HepG2 (cell line): ENCODE measurements around the gene GATD1. TPM values are rescaled to one million over a fixed set of nuclear protein-coding genes. Genes with fewer than 3 reads are reported as not detected.

ENCODE experiments used
- ATAC-seq: fragments of 200-7000 bp; cut with Tn5 transposase; 3 replicates; pipeline ENCODE4 v1.9.1; 2020; ENCODE audit warnings: mild to moderate bottlenecking, moderate library complexity
- BruUV-seq: library from RNA; stranded (reverse); fragments of 400-500 nt; replicated peaks from 2 replicates; lab custom pipeline; 2021; lab: Mats Ljungman, UMichigan
- CTCF ChIA-PET: fragments of 300-600 bp; formaldehyde crosslinking; extraction: SDS; loops from one replicate; lab custom pipeline; 2021; ENCODE audit warnings: low total read pairs, inconsistent platforms, low intra/inter-chr PET ratio; lab: Yijun Ruan, JAX
- POLR2A ChIA-PET: fragments of 350-600 bp; sonication (Branson Sonifier 250); formaldehyde crosslinking; loops from one replicate; lab custom pipeline; 2020; ENCODE audit warnings: antibody characterized with exemption, inconsistent platforms; lab: Yijun Ruan, JAX
- DNase-seq: peaks from one replicate; pipeline ENCODE4 v3.0.0-alpha.2; 2015; ENCODE audit warnings: low spot score
- FAIRE-seq: peaks from 3 replicates; lab custom pipeline; 2011; peaks lifted over from hg19 to GRCh38; lab: Jason Lieb, UNC
- H2AFZ ChIP-seq: one replicate; pipeline ENCODE4 v1.6.1; 2011; ENCODE audit warnings: low read length, inconsistent platforms
- H3K27ac ChIP-seq: fragments of 300-600 bp; 3 replicates; pipeline ENCODE4 v1.8.0; 2011; ENCODE audit warnings: mixed run types, mild to moderate bottlenecking, mixed read lengths, low read length, inconsistent platforms; ENCODE audit not compliant: insufficient read depth; ENCODE audit errors: extremely low read length
- H3K27me3 ChIP-seq, 2 experiments: fragments of 200-600 bp in 1 of 2; 2 replicates in 1 of 2; 3 replicates in 1 of 2; pipeline versions ENCODE4 v1.6.0 to v1.8.0; 2011; ENCODE audit warnings: low read length in 2 of 2, mild to moderate bottlenecking in 2 of 2, moderate library complexity in 2 of 2, inconsistent platforms in 1 of 2; ENCODE audit not compliant: insufficient read depth in 2 of 2, control insufficient read depth in 1 of 2
- H3K36me3 ChIP-seq, 2 experiments: fragments of 200-600 bp in 1 of 2; replicated peaks in 1 of 2; 2 replicates in 1 of 2; 3 replicates in 1 of 2; pipeline versions ENCODE4 v1.5.1 to v1.8.0; 2011; ENCODE audit warnings: low read length in 2 of 2, inconsistent platforms in 1 of 2; ENCODE audit not compliant: insufficient read depth in 2 of 2, control insufficient read depth in 1 of 2
- H3K4me1 ChIP-seq: 2 replicates; pipeline ENCODE4 v1.5.1; 2012; ENCODE audit warnings: low read length, inconsistent platforms; ENCODE audit not compliant: insufficient read depth
- H3K4me2 ChIP-seq: 2 replicates; pipeline ENCODE4 v1.6.0; 2011; ENCODE audit warnings: low read depth, low read length, inconsistent platforms
- H3K4me3 ChIP-seq, 3 experiments: fragments of 200-600 bp in 1 of 3; sonication (generic), shearing (Covaris generic) in 1 of 3; replicated peaks in 1 of 3; 2 replicates each; pipeline ENCODE4 v1.5.1; 2011 to 2016; ENCODE audit warnings: low read length in 3 of 3, inconsistent platforms in 2 of 3, low read depth in 2 of 3, mild to moderate bottlenecking in 2 of 3, control low read depth in 1 of 3, mixed read lengths in 1 of 3; ENCODE audit not compliant: insufficient read depth in 1 of 3
- H3K79me2 ChIP-seq: one replicate; pipeline ENCODE4 v1.6.1; 2011; ENCODE audit warnings: low read length, inconsistent platforms; ENCODE audit not compliant: insufficient read depth
- H3K9ac ChIP-seq: 2 replicates; pipeline ENCODE4 v1.6.0; 2011; ENCODE audit warnings: mild to moderate bottlenecking, low read depth, low read length, inconsistent platforms; ENCODE audit not compliant: insufficient read depth
- H3K9me3 ChIP-seq: 2 replicates; pipeline ENCODE4 v1.5.1; 2012; ENCODE audit warnings: mild to moderate bottlenecking, low read length
- H4K20me1 ChIP-seq: 2 replicates; pipeline ENCODE4 v1.6.0; 2011; ENCODE audit warnings: inconsistent platforms, mild to moderate bottlenecking, low read length, moderate library complexity; ENCODE audit not compliant: insufficient read depth
- ASH2L ChIP-seq: fragments of 300-600, 200-600 bp; sonication (generic); IDR thresholded peaks from 2 replicates; pipeline ENCODE4 v1.7.0; 2017; ENCODE audit warnings: low read depth, mild to moderate bottlenecking, moderate library complexity, mixed read lengths, low read length; ENCODE audit not compliant: insufficient read length
- FOXA3 ChIP-seq: IDR thresholded peaks from 2 replicates; pipeline ENCODE4 v1.6.1; 2016; ENCODE audit warnings: missing genetic modification reagents, missing compliant biosample characterization
- HHEX ChIP-seq: IDR thresholded peaks from 2 replicates; pipeline ENCODE4 v1.6.1; 2016; ENCODE audit warnings: control low read depth
- HOXA7 ChIP-seq: sonication (generic); formaldehyde crosslinking; IDR thresholded peaks from 2 replicates; pipeline ENCODE4 v1.8.1; 2022; ENCODE audit warnings: mild to moderate bottlenecking, missing genetic modification reagents, moderate library complexity
- MTA1 ChIP-seq: sonication (generic); formaldehyde crosslinking; IDR thresholded peaks from 2 replicates; pipeline ENCODE4 v1.4.0; 2020; ENCODE audit warnings: missing genetic modification reagents, mild to moderate bottlenecking, borderline replicate concordance
- NFYB ChIP-seq: sonication (generic); formaldehyde crosslinking; IDR thresholded peaks from 2 replicates; pipeline ENCODE4 v1.4.0; 2020; ENCODE audit warnings: missing genetic modification reagents
- PITX1 ChIP-seq: sonication (generic); formaldehyde crosslinking; IDR thresholded peaks from 2 replicates; pipeline ENCODE4 v1.5.1; 2020; ENCODE audit warnings: mild to moderate bottlenecking, missing genetic modification reagents
- ZFP37 ChIP-seq: sonication (generic); formaldehyde crosslinking; IDR thresholded peaks from 2 replicates; pipeline ENCODE4 v1.4.0; 2020; ENCODE audit warnings: missing genetic modification reagents, borderline replicate concordance
- ZNF44 ChIP-seq: sonication (generic); formaldehyde crosslinking; IDR thresholded peaks from 2 replicates; pipeline ENCODE4 v1.5.1; 2020; ENCODE audit warnings: mild to moderate bottlenecking, missing genetic modification reagents
- ZNF441 ChIP-seq: sonication (generic); formaldehyde crosslinking; IDR thresholded peaks from 2 replicates; pipeline ENCODE4 v1.7.0; 2021; ENCODE audit warnings: missing genetic modification reagents, borderline replicate concordance
- ZNF841 ChIP-seq: sonication (generic); formaldehyde crosslinking; IDR thresholded peaks from 2 replicates; pipeline ENCODE4 v1.8.1; 2023; ENCODE audit warnings: missing genetic modification reagents, borderline replicate concordance
- WGBS: methylation state at CpG from one replicate; pipeline ENCODE4 v1.1.6; 2017; ENCODE audit warnings: low lambda C conversion rate; 5-methylcytosine and 5-hydroxymethylcytosine counted together
- in situ Hi-C: cut with HindIII; loops from 2 replicates; pipeline ENCODE4 v1.10.0; 2017; ENCODE audit warnings: low pct_unique_long_range_greater_than_20kb; ENCODE audit not compliant: extremely low pct_ligation_motif_present
- intact Hi-C: fragments of 100-400 bp; cut with micrococcal nuclease; formaldehyde crosslinking; loops from one replicate; pipeline ENCODE4 v1.10.0; 2022; ENCODE audit not compliant: unreplicated experiment
- polyA plus RNA-seq, 8 experiments: library from polyadenylated mRNA; depleted of rRNA in 3 of 8; stranded (reverse) in 7 of 8; unstranded in 1 of 8; fragments of >200 nt; fragmentation: Illumina TruSeq in 4 of 8; extraction: Trizol in 4 of 8; gene quantifications; 2 replicates each; pipeline versions ENCODE4 v1.2.1 to v1.2.3, GENCODE V29; 2011 to 2016; ENCODE audit warnings: low read depth in 4 of 8, missing spikeins in 1 of 8, mixed read lengths in 1 of 8; ENCODE audit not compliant: insufficient read depth in 1 of 8
- total RNA-seq, 5 experiments: library from RNA; depleted of rRNA; stranded (reverse); fragments of >200 nt; fragmentation: Illumina TruSeq; extraction: Trizol; gene quantifications; 2 replicates each; pipeline ENCODE4 v1.2.3, GENCODE V29; 2016; ENCODE audit warnings: low read depth in 1 of 5
- TF ChIP-seq, protein P1 (sequence below): sonication (generic); formaldehyde crosslinking; IDR thresholded peaks from 2 replicates; pipeline ENCODE4 v1.4.0; 2020; ENCODE audit warnings: missing genetic modification reagents, borderline replicate concordance
- TF ChIP-seq, protein P2 (sequence below): IDR thresholded peaks from 2 replicates; pipeline ENCODE4 v1.6.1; 2012; ENCODE audit warnings: inconsistent platforms
- TF ChIP-seq, protein P3 (sequence below): sonication (generic); formaldehyde crosslinking; IDR thresholded peaks from 2 replicates; pipeline ENCODE4; 2020; ENCODE audit warnings: missing genetic modification reagents, mild to moderate bottlenecking, borderline replicate concordance
- TF ChIP-seq, protein P4 (sequence below): IDR thresholded peaks from 2 replicates; pipeline ENCODE4 v1.6.1; 2018; ENCODE audit warnings: missing genetic modification reagents

Gene GATD1
- total and polyA plus RNA-seq, 2 of the 13 experiments (the other 11 are each of a cell fraction or from before 2014, with no cell fraction given): 31.3 to 60.5 TPM

DNA sequence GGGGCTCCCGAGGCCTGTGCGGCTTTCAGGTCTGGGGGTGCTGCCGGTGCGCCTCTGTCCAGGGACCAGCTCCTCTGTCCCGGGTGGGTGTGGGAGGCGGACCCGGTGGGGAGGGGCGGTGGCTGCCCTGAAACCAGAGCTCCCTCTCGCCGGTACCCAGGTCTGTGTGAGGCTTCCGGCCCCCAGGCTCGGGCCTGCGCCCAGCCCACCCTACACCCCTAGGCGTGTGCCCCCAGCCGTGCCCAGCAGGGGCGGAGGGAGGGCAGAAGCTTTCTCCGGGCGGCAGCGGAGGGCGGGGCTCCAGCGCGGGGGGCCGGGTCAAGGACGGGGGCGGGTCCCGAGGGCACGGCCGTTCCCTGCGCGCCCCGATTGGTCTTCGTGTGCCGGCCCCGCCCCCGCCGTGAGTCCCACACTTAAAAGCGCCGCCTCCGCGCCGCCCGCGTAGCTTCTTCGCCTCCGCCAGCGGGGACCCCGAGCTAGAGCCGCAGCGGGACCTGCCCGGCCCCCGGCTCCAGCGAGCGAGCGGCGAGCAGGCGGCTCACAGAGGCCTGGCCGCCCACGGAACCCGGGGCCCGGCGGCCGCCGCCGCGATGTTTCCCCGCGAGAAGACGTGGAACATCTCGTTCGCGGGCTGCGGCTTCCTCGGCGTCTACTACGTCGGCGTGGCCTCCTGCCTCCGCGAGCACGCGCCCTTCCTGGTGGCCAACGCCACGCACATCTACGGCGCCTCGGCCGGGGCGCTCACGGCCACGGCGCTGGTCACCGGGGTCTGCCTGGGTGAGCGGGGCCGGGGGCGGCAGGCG is 42.0 kb upstream of the GATD1 start:
- Histone ChIP-seq H3K9me3 (no peaks in the 10 kb centered on the region), H2AFZ (no peak overlapping the region), H3K27ac (peak overlapping the region; percentile 92), H3K36me3 (peaks cover 7 to 13% of the 10 kb centered on the region in 2 experiments; a peak in 4 of 5 replicates), H3K9ac (peak overlapping the region; percentile 92), H4K20me1 (peaks cover 20% of the 10 kb centered on the region), H3K4me1 (peaks cover 24% of the 10 kb centered on the region), H3K27me3 (no peaks in the 10 kb centered on the region; a peak in 1 of 5 replicates), H3K4me2 (peak overlapping the region; percentile 98), H3K4me3 (peak overlapping the region; percentile 80 to 98 (median 94)), H3K79me2 (peaks cover 20% of the 10 kb centered on the region)
- FAIRE-seq (no peak), ATAC-seq (peak; percentile 61), DNase-seq (peak; percentile 77)
- POLR2A ChIA-PET: interaction anchor here (0.7 to 9.2 kb wide), 27 partner anchors 9 to 443 kb away, joined by 3 to 264 read pairs (median 5); partner anchors contain the start of genes CD151, CHID1, CRACR2B and DEAF1
- no TSS peak for BruUV-seq
- CTCF ChIA-PET: no interaction called here
- 3% methylated on average over 14 of the region's 96 CpGs for WGBS
- intact Hi-C loops (no loop called here), in situ Hi-C loops (no loop called here)
- TF ChIP-seq, protein P1, sequence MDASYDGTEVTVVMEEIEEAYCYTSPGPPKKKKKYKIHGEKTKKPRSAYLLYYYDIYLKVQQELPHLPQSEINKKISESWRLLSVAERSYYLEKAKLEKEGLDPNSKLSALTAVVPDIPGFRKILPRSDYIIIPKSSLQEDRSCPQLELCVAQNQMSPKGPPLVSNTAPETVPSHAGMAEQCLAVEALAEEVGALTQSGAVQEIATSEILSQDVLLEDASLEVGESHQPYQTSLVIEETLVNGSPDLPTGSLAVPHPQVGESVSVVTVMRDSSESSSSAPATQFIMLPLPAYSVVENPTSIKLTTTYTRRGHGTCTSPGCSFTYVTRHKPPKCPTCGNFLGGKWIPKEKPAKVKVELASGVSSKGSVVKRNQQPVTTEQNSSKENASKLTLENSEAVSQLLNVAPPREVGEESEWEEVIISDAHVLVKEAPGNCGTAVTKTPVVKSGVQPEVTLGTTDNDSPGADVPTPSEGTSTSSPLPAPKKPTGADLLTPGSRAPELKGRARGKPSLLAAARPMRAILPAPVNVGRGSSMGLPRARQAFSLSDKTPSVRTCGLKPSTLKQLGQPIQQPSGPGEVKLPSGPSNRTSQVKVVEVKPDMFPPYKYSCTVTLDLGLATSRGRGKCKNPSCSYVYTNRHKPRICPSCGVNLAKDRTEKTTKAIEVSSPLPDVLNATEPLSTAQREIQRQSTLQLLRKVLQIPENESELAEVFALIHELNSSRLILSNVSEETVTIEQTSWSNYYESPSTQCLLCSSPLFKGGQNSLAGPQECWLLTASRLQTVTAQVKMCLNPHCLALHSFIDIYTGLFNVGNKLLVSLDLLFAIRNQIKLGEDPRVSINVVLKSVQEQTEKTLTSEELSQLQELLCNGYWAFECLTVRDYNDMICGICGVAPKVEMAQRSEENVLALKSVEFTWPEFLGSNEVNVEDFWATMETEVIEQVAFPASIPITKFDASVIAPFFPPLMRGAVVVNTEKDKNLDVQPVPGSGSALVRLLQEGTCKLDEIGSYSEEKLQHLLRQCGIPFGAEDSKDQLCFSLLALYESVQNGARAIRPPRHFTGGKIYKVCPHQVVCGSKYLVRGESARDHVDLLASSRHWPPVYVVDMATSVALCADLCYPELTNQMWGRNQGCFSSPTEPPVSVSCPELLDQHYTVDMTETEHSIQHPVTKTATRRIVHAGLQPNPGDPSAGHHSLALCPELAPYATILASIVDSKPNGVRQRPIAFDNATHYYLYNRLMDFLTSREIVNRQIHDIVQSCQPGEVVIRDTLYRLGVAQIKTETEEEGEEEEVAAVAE (CRISPR knock-in tag): no peak
- TF ChIP-seq, protein P2, sequence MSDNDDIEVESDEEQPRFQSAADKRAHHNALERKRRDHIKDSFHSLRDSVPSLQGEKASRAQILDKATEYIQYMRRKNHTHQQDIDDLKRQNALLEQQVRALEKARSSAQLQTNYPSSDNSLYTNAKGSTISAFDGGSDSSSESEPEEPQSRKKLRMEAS: peak; percentile 70
- TF ChIP-seq ZNF44 (CRISPR knock-in tag) (no peak), HHEX (CRISPR knock-in tag) (no peak), PITX1 (CRISPR knock-in tag) (no peak), FOXA3 (CRISPR knock-in tag) (0 out of 2 replicates have a peak, but pooled peaks have one; percentile 6), ZNF841 (no peak), NFYB (CRISPR knock-in tag) (peak; percentile 69), ZNF441 (peak; percentile 43; the same call in 1 of the 2 replicates), ZFP37 (CRISPR knock-in tag) (no peak), MTA1 (CRISPR knock-in tag) (peak; percentile 16; the same call in 1 of the 2 replicates), ASH2L (peak; percentile 65), HOXA7 (no peak)
- TF ChIP-seq, protein P3, sequence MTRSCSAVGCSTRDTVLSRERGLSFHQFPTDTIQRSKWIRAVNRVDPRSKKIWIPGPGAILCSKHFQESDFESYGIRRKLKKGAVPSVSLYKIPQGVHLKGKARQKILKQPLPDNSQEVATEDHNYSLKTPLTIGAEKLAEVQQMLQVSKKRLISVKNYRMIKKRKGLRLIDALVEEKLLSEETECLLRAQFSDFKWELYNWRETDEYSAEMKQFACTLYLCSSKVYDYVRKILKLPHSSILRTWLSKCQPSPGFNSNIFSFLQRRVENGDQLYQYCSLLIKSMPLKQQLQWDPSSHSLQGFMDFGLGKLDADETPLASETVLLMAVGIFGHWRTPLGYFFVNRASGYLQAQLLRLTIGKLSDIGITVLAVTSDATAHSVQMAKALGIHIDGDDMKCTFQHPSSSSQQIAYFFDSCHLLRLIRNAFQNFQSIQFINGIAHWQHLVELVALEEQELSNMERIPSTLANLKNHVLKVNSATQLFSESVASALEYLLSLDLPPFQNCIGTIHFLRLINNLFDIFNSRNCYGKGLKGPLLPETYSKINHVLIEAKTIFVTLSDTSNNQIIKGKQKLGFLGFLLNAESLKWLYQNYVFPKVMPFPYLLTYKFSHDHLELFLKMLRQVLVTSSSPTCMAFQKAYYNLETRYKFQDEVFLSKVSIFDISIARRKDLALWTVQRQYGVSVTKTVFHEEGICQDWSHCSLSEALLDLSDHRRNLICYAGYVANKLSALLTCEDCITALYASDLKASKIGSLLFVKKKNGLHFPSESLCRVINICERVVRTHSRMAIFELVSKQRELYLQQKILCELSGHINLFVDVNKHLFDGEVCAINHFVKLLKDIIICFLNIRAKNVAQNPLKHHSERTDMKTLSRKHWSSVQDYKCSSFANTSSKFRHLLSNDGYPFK (CRISPR knock-in tag): no peak; the same call in 1 of the 2 replicates
- TF ChIP-seq, protein P4, sequence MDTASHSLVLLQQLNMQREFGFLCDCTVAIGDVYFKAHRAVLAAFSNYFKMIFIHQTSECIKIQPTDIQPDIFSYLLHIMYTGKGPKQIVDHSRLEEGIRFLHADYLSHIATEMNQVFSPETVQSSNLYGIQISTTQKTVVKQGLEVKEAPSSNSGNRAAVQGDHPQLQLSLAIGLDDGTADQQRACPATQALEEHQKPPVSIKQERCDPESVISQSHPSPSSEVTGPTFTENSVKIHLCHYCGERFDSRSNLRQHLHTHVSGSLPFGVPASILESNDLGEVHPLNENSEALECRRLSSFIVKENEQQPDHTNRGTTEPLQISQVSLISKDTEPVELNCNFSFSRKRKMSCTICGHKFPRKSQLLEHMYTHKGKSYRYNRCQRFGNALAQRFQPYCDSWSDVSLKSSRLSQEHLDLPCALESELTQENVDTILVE (CRISPR knock-in tag): no peak
